AG04449 (cell line): Measurements from ENCODE around the gene MCL1.

Experiments
- CTCF ChIA-PET: fragments of 350-600 bp; formaldehyde crosslinking; extraction: SDS; loops from one replicate; lab custom pipeline; 2021; ENCODE audit warnings: antibody characterized with exemption; lab: Yijun Ruan, JAX
- POLR2A ChIA-PET: fragments of 400-600, 350-600 bp; formaldehyde crosslinking; extraction: SDS; loops from one replicate; lab custom pipeline; 2020; ENCODE audit warnings: antibody characterized with exemption, inconsistent platforms; lab: Yijun Ruan, JAX
- DNase-seq: peaks from one replicate; pipeline ENCODE4 v3.0.0-alpha.2; 2010; ENCODE audit warnings: low read depth, low spot score
- H3K4me3 ChIP-seq: 2 replicates; pipeline ENCODE4 v1.5.1; 2011; ENCODE audit warnings: low read depth, mild to moderate bottlenecking, control low read depth, low read length
- CTCF ChIP-seq: IDR thresholded peaks from one replicate; pipeline ENCODE4 v1.5.1; 2011; ENCODE audit warnings: mild to moderate bottlenecking, moderate library complexity, low read length, control low read depth, inconsistent platforms; ENCODE audit not compliant: insufficient read depth; ENCODE audit errors: missing control alignments

MCL1 gene

DNA sequence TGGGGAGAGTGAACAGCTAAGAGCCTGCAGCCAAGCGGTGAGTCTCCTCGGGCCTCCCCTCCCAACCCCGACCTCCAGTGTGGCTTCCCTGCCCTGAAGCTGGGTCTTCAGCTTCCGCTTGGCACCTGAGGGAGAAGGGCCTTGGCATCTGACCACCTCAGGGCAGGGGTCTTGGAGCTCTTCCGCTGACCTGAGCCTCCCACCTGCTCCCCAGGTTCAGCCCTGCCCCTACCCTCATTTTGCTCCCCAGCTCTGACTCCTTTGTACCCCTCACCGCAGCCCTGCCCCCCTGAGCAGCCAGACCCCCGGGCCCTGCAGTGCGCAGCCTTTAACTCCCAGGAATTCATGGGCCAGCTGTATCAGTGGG is 25.3 kb downstream of the MCL1 start:
- DNase-seq = no peak
- ChIA-PET CTCF (interaction anchor here (0.8 to 19.4 kb wide), 6 partner anchors 10 to 89 kb away, joined by 3 to 315 read pairs (median 4); partner anchors contain the start of gene ENSA), POLR2A (interaction anchor here (0.6 to 0.9 kb wide), 2 partner anchors 8 to 70 kb away, joined by 4 read pairs; no protein-coding TSS in a partner anchor)

GRCh38 chr1:150553392-150554085 is 25.9 kb downstream of the MCL1 start:
- CTCF ChIA-PET = interaction anchor here (0.8 to 19.4 kb wide), 5 partner anchors 18 to 88 kb away, joined by 3 to 315 read pairs (median 3); partner anchors contain the start of gene ENSA
- H3K4me3 ChIP-seq = no peak overlapping the region
- POLR2A ChIA-PET = interaction anchor here (0.6 to 0.9 kb wide), 3 partner anchors 9 to 69 kb away, joined by 3 to 4 read pairs (median 4); no protein-coding TSS in a partner anchor

More for the DNA sequence above, 25.3 kb downstream of the MCL1 start:
- H3K4me3 ChIP-seq = no peak overlapping the region
- TF ChIP-seq CTCF = no peak

DNA sequence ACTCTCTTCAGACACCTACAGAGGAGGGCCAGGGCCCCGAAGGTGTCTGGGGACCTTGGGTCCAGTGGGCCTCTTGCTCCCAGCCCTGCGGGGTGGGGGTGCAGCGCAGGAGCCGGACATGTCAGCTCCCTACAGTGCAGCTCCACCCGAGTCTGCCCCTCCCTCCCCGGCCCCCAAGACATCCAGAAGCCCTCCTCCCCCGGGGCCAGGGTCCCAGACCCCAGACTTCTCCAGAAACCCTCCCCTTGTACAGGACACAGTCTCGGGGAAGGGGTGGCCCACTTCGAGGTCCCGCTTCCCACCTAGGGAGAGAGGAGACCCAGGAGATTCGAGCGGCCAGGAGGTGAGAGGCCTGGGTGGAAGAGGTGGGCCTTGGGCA is 26.5 kb downstream of the MCL1 start:
- ChIA-PET CTCF (interaction anchor here (0.7 to 13.4 kb wide), 7 partner anchors 7 to 297 kb away, joined by 3 to 133 read pairs (median 4); no protein-coding TSS in a partner anchor), POLR2A (interaction anchor here (0.9 kb wide), 1 partner anchor 40 kb away, joined by 3 read pairs; no protein-coding TSS in a partner anchor)
- no peak overlapping the region for H3K4me3 ChIP-seq

More at GRCh38 chr1:150553392-150554085, 25.9 kb downstream of the MCL1 start:
- no peak for TF ChIP-seq CTCF
- no peak for DNase-seq

DNA sequence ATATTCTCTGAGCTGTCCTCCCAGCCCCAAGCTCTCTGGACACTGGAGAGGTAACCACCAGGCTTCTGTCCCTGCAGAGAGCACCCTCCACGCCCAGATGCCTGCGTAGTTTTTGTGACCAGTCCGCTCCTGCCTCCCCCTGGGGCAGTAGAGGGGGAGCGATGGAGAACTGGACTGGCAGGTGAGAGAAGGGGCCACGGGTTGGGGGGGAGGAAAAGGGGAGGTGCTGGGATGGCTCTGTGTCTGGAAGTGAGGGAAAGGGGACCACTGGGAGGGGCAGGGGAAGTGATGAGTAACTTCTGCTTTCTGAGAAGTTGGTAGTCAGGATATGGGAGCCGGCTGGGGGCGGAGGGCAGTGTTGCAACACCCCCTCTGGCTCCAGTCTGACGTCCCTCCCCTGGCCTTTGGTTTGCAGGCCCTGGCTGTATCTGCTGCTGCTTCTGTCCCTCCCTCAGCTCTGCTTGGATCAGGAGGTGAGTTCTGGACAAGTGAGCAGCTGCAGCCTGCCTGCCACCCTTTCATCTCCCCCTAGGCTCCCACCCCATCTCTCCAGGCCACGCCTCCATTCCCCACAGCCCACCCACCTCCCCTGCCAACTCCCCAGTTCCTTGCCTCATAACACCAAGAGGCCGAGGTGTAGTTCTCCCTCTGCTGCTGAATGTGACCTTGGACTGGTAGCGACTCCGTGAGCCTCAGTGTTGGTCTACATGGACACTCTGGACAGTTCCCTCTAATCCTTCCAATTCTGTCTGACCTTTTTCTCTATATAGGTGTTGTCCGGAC is 27.1 kb downstream of the MCL1 start:
- ChIA-PET POLR2A (interaction anchor here (1.7 kb wide), 1 partner anchor 8 kb away, joined by 8 read pairs; no protein-coding TSS in a partner anchor), CTCF (interaction anchor here (0.7 to 13.4 kb wide), 8 partner anchors 7 to 297 kb away, joined by 3 to 133 read pairs (median 4); no protein-coding TSS in a partner anchor)
- TF ChIP-seq CTCF = no peak
- no peak overlapping the region for H3K4me3 ChIP-seq
- no peak for DNase-seq

More for the DNA sequence above, 26.5 kb downstream of the MCL1 start:
- no peak for TF ChIP-seq CTCF
- DNase-seq = no peak

DNA sequence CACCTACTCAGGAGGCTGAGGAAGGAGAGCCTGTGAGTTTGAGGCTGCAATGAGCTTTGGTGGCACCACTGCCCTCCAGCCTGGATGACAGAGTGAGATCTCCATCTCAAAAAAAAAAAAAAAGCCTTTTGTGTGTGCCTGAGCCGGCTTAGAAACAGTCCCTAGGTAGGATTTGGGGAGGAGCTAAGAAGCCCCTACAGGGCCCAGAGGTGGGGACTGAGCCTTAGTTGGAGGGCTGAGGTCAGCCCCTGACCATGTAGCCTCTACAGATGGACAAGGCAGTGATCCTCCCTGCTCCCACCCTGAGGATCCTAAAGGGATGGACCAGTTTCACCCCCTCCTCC is 27.7 kb downstream of the MCL1 start:
- DNase-seq = no peak
- POLR2A ChIA-PET = interaction anchor here (1.7 kb wide), 1 partner anchor 9 kb away, joined by 8 read pairs; no protein-coding TSS in a partner anchor
- H3K4me3 ChIP-seq = no peak overlapping the region
- CTCF ChIA-PET = interaction anchor here (0.9 to 13.4 kb wide), 9 partner anchors 8 to 296 kb away, joined by 3 to 133 read pairs (median 4); no protein-coding TSS in a partner anchor
- TF ChIP-seq CTCF = no peak
